IMR-90 (cell line): Measurements from ENCODE around the gene ROMO1. TPM values are rescaled to one million over a fixed set of nuclear protein-coding genes. Genes with fewer than 3 reads are reported as not detected.

Experiments
- ATAC-seq: fragments of 200-7000 bp; cut with Tn5 transposase; 2 replicates; pipeline ENCODE4 v1.9.1; 2020; ENCODE audit warnings: low read depth, mild to moderate bottlenecking, moderate library complexity
- BruUV-seq: library from RNA; stranded (reverse); fragments of 400-500 nt; replicated peaks from 2 replicates; lab custom pipeline; 2021; lab: Mats Ljungman, UMichigan
- CTCF ChIA-PET: fragments of 300-600 bp; formaldehyde crosslinking; extraction: SDS; loops from one replicate; lab custom pipeline; 2021; ENCODE audit warnings: antibody characterized with exemption; lab: Yijun Ruan, JAX
- POLR2A ChIA-PET: fragments of 300-600 bp; sonication (Branson Sonifier 250); formaldehyde crosslinking; loops from one replicate; lab custom pipeline; 2022; ENCODE audit warnings: antibody characterized with exemption; ENCODE audit not compliant: unreplicated experiment; lab: Charles Lee
- DNase-seq: peaks from one replicate; pipeline ENCODE4 v3.0.0; 2013
- H2AFZ ChIP-seq: replicated peaks from 2 replicates; pipeline ENCODE3; 2013; ENCODE audit warnings: low read length, mild to moderate bottlenecking; ENCODE audit not compliant: poor library complexity
- H2AK5ac ChIP-seq: 2 replicates; pipeline ENCODE4 v1.6.1; 2013; ENCODE audit warnings: low read depth, low read length, inconsistent platforms
- H2AK9ac ChIP-seq: replicated peaks from 2 replicates; pipeline ENCODE3; 2013; ENCODE audit warnings: mild to moderate bottlenecking, low read depth, low read length, moderate library complexity; ENCODE audit not compliant: poor library complexity
- H2BK120ac ChIP-seq: 2 replicates; pipeline ENCODE4 v1.6.1; 2013; ENCODE audit warnings: low read depth, low read length, inconsistent platforms
- H2BK15ac ChIP-seq: 3 replicates; pipeline ENCODE4 v1.6.1; 2013; ENCODE audit warnings: low read depth, low read length, inconsistent platforms
- H2BK20ac ChIP-seq: 2 replicates; pipeline ENCODE4 v1.6.1; 2013; ENCODE audit warnings: low read depth, mild to moderate bottlenecking, inconsistent platforms, low read length, moderate library complexity
- H2BK5ac ChIP-seq: 2 replicates; pipeline ENCODE4 v1.6.1; 2013; ENCODE audit warnings: mild to moderate bottlenecking, low read depth, low read length, inconsistent platforms; ENCODE audit not compliant: poor library complexity, severe bottlenecking
- H3K14ac ChIP-seq: replicated peaks from 2 replicates; pipeline ENCODE4 v1.6.1; 2013; ENCODE audit warnings: low read depth, low read length, inconsistent platforms
- H3K18ac ChIP-seq: 2 replicates; pipeline ENCODE4 v1.6.1; 2013; ENCODE audit warnings: low read depth, low read length, control low read depth
- H3K23ac ChIP-seq: 2 replicates; pipeline ENCODE4 v1.6.1; 2013; ENCODE audit warnings: low read depth, low read length, inconsistent platforms
- H3K27ac ChIP-seq: 2 replicates; pipeline ENCODE4 v1.5.1; 2013; ENCODE audit warnings: mild to moderate bottlenecking, control low read depth, low read length; ENCODE audit not compliant: insufficient read depth
- H3K27me3 ChIP-seq: 2 replicates; pipeline ENCODE4 v1.6.1; 2013; ENCODE audit warnings: low read length; ENCODE audit not compliant: control insufficient read depth, insufficient read depth
- H3K36me3 ChIP-seq: 2 replicates; pipeline ENCODE4 v1.6.1; 2013; ENCODE audit warnings: low read length, mixed read lengths; ENCODE audit not compliant: control insufficient read depth, insufficient read depth
- H3K4ac ChIP-seq: 2 replicates; pipeline ENCODE4 v1.6.1; 2013; ENCODE audit warnings: low read depth, low read length, inconsistent platforms
- H3K4me1 ChIP-seq: 2 replicates; pipeline ENCODE4 v1.6.1; 2013; ENCODE audit warnings: low read length, mixed read lengths; ENCODE audit not compliant: control insufficient read depth, insufficient read depth
- H3K4me2 ChIP-seq: 2 replicates; pipeline ENCODE4 v1.6.1; 2013; ENCODE audit warnings: low read depth, mild to moderate bottlenecking, control low read depth, low read length, moderate library complexity
- H3K4me3 ChIP-seq: 2 replicates; pipeline ENCODE4 v1.5.1; 2013; ENCODE audit warnings: low read depth, mild to moderate bottlenecking, control low read depth, low read length, moderate library complexity; ENCODE audit not compliant: insufficient read depth
- H3K56ac ChIP-seq: 2 replicates; pipeline ENCODE4 v1.6.1; 2013; ENCODE audit warnings: low read length, inconsistent platforms; ENCODE audit not compliant: insufficient read depth; ENCODE audit errors: extremely low read depth
- H3K79me1 ChIP-seq, 2 experiments: 2 replicates each; pipeline ENCODE4 v1.6.1; 2013; ENCODE audit warnings: low read length in 2 of 2, inconsistent platforms in 1 of 2, low read depth in 1 of 2
- H3K9ac ChIP-seq: 2 replicates; pipeline ENCODE4 v1.6.1; 2013; ENCODE audit warnings: low read depth, low read length, control low read depth
- H3K9me1 ChIP-seq: 2 replicates; pipeline ENCODE4 v1.6.1; 2013; ENCODE audit warnings: low read length, inconsistent platforms; ENCODE audit not compliant: insufficient read depth
- H3K9me3 ChIP-seq: 2 replicates; pipeline ENCODE4 v1.6.1; 2013; ENCODE audit warnings: low read length; ENCODE audit not compliant: control insufficient read depth, insufficient read depth
- H4K20me1 ChIP-seq: 2 replicates; pipeline ENCODE4 v1.6.1; 2013; ENCODE audit warnings: low read length, inconsistent platforms; ENCODE audit not compliant: insufficient read depth
- H4K5ac ChIP-seq: 2 replicates; pipeline ENCODE4 v1.6.1; 2013; ENCODE audit warnings: mild to moderate bottlenecking, low read depth, low read length, control low read depth
- H4K8ac ChIP-seq, 2 experiments: 2 replicates each; pipeline ENCODE4 v1.6.1; 2013; ENCODE audit warnings: low read depth in 2 of 2, low read length in 2 of 2, control low read depth in 1 of 2, inconsistent platforms in 1 of 2
- H4K91ac ChIP-seq: 2 replicates; pipeline ENCODE4 v1.6.1; 2013; ENCODE audit warnings: low read depth, low read length, inconsistent platforms; ENCODE audit not compliant: insufficient read depth
- BHLHE40 ChIP-seq: fragments of 150-350 bp; IDR thresholded peaks from 2 replicates; pipeline ENCODE4 v1.6.1; 2016; ENCODE audit warnings: mild to moderate bottlenecking, low read depth, low read length
- CEBPB ChIP-seq: IDR thresholded peaks from 2 replicates; pipeline ENCODE4 v1.6.1; 2012; ENCODE audit warnings: low read depth, low read length, improper control_type of control experiment
- CHD1 ChIP-seq: IDR thresholded peaks from 2 replicates; pipeline ENCODE4 v1.6.1; 2012; ENCODE audit warnings: low read depth, low read length, improper control_type of control experiment
- FOS ChIP-seq: fragments of 150-350 bp; IDR thresholded peaks from 2 replicates; pipeline ENCODE4 v1.6.1; 2016; ENCODE audit warnings: low read depth, low read length
- MAFK ChIP-seq: IDR thresholded peaks from 2 replicates; pipeline ENCODE4 v1.6.1; 2012; ENCODE audit warnings: low read depth, low read length, improper control_type of control experiment
- MAZ ChIP-seq: IDR thresholded peaks from 2 replicates; pipeline ENCODE4 v1.6.1; 2012; ENCODE audit warnings: low read depth, mild to moderate bottlenecking, low read length, improper control_type of control experiment, moderate library complexity, borderline replicate concordance
- MXI1 ChIP-seq: IDR thresholded peaks from 2 replicates; pipeline ENCODE4 v1.6.1; 2012; ENCODE audit warnings: low read depth, mild to moderate bottlenecking, low read length, moderate library complexity, borderline replicate concordance
- NFE2L2 ChIP-seq: fragments of 150-350 bp; IDR thresholded peaks from 2 replicates; pipeline ENCODE4 v1.6.1; 2016; ENCODE audit warnings: low read depth, mild to moderate bottlenecking, low read length
- POLR2A ChIP-seq: IDR thresholded peaks from 2 replicates; pipeline ENCODE4 v1.6.1; 2012; ENCODE audit warnings: mild to moderate bottlenecking, low read depth, low read length
- RAD21 ChIP-seq: IDR thresholded peaks from 2 replicates; pipeline ENCODE4 v1.6.1; 2012; ENCODE audit warnings: low read length, improper control_type of control experiment
- RCOR1 ChIP-seq: IDR thresholded peaks from 2 replicates; pipeline ENCODE4 v1.6.1; 2012; ENCODE audit warnings: mild to moderate bottlenecking, low read length, improper control_type of control experiment; ENCODE audit not compliant: insufficient replicate concordance
- RFX5 ChIP-seq: IDR thresholded peaks from 2 replicates; pipeline ENCODE4 v1.8.0; 2012; ENCODE audit warnings: low read depth, mild to moderate bottlenecking, low read length, moderate library complexity
- SMC3 ChIP-seq: fragments of 150-350 bp; IDR thresholded peaks from 2 replicates; pipeline ENCODE4 v1.6.1; 2016; ENCODE audit warnings: low read depth, mild to moderate bottlenecking, antibody characterized with exemption, low read length, moderate library complexity
- USF2 ChIP-seq: fragments of 150-350 bp; IDR thresholded peaks from 2 replicates; pipeline ENCODE4 v1.6.1; 2017; ENCODE audit warnings: mild to moderate bottlenecking, antibody characterized with exemption, low read length, low read depth
- WGBS, 2 experiments: methylation state at CpG; one replicate each; pipeline versions ENCODE4 v1.1.5 to v1.1.7; 2013; ENCODE audit warnings: missing lambda C conversion rate in 2 of 2; ENCODE audit not compliant: insufficient read length in 1 of 2; ENCODE audit errors: extremely low coverage in 2 of 2; 5-methylcytosine and 5-hydroxymethylcytosine counted together
- dilution Hi-C: fragments of 300-500 bp; cut with HindIII; formaldehyde crosslinking; loops from one replicate; pipeline ENCODE4 v1.14.3; 2018; ENCODE audit warnings: low sequenced_read_pairs; ENCODE audit not compliant: unreplicated experiment
- in situ Hi-C: fragments of 300-500 bp; cut with MboI; formaldehyde crosslinking; loops from 3 replicates; pipeline ENCODE4 v1.14.3; 2019; ENCODE audit warnings: low sequenced_read_pairs, inconsistent platforms, mixed read lengths
- intact Hi-C: fragments of 100-400 bp; cut with micrococcal nuclease; formaldehyde crosslinking; loops from 2 replicates; pipeline ENCODE4 v1.10.0; 2022
- polyA plus RNA-seq, 3 experiments: library from polyadenylated mRNA; depleted of rRNA; stranded (reverse); fragments of >200 nt; gene quantifications; 2 replicates each; pipeline ENCODE4 v1.2.3, GENCODE V29; 2012; ENCODE audit warnings: low replicate concordance in 1 of 3
- total RNA-seq: library from RNA; depleted of rRNA; stranded (reverse); fragments of >200 nt; gene quantifications from 2 replicates; pipeline ENCODE4 v1.2.3, GENCODE V29; 2012
- TF ChIP-seq, protein P1 (sequence below): conservative IDR thresholded peaks from 2 replicates; pipeline ENCODE4 v1.5.1; 2012; ENCODE audit warnings: mild to moderate bottlenecking, low read depth, low read length, improper control_type of control experiment

The ROMO1 gene
- total and polyA plus RNA-seq, 2 of the 4 experiments (the other 2 are of a cell fraction), result 223 to 555 TPM

DNA sequence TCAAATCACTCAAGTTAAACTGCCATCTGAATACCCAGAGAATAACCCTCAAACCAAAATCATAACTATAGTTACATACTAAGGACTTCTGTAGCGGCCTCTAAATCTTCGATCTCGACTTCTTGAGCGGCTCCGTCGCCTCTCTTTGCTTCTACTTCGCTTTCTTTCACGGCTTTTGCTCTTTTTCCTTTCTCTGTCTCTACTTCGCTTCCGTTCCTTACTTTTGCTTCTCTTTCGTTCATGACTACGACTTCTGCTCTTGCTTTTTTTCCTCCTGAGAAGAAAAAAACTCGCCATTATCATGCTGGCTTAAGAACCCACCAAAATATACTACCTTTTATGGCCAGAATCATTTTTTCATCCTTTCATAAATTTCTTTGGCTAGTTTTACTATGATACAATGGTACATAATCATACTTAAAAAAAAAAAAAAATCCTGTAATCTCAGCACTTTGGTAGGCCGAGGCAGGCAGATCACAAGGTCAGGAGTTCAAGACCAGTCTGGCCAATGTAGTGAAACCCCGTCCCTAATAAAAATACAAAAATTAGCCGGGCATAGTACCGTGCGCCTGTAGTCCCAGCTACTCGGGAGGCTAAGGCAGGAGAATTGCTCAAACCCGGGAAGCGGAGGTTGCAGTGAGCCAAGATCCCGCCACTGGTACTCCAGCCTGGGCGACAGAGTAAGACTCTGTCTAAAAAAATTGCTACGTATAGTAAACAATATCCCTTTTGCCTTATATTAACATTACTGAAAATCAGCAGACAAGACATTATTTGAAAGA, 32.8 kb downstream of the ROMO1 start:
- Histone ChIP-seq H3K27ac (no peak overlapping the region), H2AK5ac (no peak overlapping the region), H4K20me1 (peaks cover 96% of the 10 kb centered on the region), H3K9me1 (no peaks in the 10 kb centered on the region; the same call in 1 of the 2 replicates), H2BK120ac (no peak overlapping the region), H2AFZ (no peak overlapping the region), H3K9me3 (no peaks in the 10 kb centered on the region), H3K18ac (no peak overlapping the region), H3K27me3 (no peaks in the 10 kb centered on the region), H2BK5ac (no peak overlapping the region), H2BK20ac (no peak overlapping the region), H3K36me3 (peaks cover 68% of the 10 kb centered on the region), H3K23ac (no peak overlapping the region), H3K4me1 (0 out of 2 replicates have a peak, but pooled peaks cover 2% of the 10 kb centered on the region), H4K8ac (no peak overlapping the region), H3K14ac (no peak overlapping the region), H3K9ac (no peak overlapping the region), H3K56ac (no peak overlapping the region), H2AK9ac (no peak overlapping the region), H3K79me1 (peaks cover 0 to 33% of the 10 kb centered on the region in 2 experiments; a peak in 3 of 4 replicates), H3K4ac (no peak overlapping the region), H4K91ac (no peak overlapping the region), H3K4me3 (no peak overlapping the region), H2BK15ac (no peak overlapping the region), H4K5ac (no peak overlapping the region), H3K4me2 (no peak overlapping the region)
- ATAC-seq (no peak), DNase-seq (no peak)
- CTCF ChIA-PET, result no interaction called here
- in situ Hi-C loops, result no loop called here
- no TSS peak for BruUV-seq
- POLR2A ChIA-PET, result interaction anchor here (0.6 kb wide), 1 partner anchor 10 kb away, joined by 3 read pairs; the partner anchor contains the start of gene RBM39
- intact Hi-C loops, result no loop called here
- WGBS, 2 experiments, result 91% methylated on average over 13 of the region's 24 CpGs; no CpG with 5 or more reads in 1 of the 2 experiments
- dilution Hi-C loops, result no loop called here
- no peak for TF ChIP-seq CHD1
- no peak for TF ChIP-seq NFE2L2
- TF ChIP-seq RCOR1, result no peak
- TF ChIP-seq MAZ, result no peak
- TF ChIP-seq MXI1, result no peak
- TF ChIP-seq, protein P1, sequence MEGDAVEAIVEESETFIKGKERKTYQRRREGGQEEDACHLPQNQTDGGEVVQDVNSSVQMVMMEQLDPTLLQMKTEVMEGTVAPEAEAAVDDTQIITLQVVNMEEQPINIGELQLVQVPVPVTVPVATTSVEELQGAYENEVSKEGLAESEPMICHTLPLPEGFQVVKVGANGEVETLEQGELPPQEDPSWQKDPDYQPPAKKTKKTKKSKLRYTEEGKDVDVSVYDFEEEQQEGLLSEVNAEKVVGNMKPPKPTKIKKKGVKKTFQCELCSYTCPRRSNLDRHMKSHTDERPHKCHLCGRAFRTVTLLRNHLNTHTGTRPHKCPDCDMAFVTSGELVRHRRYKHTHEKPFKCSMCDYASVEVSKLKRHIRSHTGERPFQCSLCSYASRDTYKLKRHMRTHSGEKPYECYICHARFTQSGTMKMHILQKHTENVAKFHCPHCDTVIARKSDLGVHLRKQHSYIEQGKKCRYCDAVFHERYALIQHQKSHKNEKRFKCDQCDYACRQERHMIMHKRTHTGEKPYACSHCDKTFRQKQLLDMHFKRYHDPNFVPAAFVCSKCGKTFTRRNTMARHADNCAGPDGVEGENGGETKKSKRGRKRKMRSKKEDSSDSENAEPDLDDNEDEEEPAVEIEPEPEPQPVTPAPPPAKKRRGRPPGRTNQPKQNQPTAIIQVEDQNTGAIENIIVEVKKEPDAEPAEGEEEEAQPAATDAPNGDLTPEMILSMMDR, result no peak
- no peak for TF ChIP-seq USF2
- TF ChIP-seq RFX5, result no peak
- no peak for TF ChIP-seq FOS
- no peak for TF ChIP-seq BHLHE40
- TF ChIP-seq POLR2A, result no peak
- no peak for TF ChIP-seq MAFK
- TF ChIP-seq RAD21, result no peak
- no peak for TF ChIP-seq SMC3
- TF ChIP-seq CEBPB, result no peak
